ENCODE results near the gene TBC1D20.

TBC1D20 gene

DNA sequence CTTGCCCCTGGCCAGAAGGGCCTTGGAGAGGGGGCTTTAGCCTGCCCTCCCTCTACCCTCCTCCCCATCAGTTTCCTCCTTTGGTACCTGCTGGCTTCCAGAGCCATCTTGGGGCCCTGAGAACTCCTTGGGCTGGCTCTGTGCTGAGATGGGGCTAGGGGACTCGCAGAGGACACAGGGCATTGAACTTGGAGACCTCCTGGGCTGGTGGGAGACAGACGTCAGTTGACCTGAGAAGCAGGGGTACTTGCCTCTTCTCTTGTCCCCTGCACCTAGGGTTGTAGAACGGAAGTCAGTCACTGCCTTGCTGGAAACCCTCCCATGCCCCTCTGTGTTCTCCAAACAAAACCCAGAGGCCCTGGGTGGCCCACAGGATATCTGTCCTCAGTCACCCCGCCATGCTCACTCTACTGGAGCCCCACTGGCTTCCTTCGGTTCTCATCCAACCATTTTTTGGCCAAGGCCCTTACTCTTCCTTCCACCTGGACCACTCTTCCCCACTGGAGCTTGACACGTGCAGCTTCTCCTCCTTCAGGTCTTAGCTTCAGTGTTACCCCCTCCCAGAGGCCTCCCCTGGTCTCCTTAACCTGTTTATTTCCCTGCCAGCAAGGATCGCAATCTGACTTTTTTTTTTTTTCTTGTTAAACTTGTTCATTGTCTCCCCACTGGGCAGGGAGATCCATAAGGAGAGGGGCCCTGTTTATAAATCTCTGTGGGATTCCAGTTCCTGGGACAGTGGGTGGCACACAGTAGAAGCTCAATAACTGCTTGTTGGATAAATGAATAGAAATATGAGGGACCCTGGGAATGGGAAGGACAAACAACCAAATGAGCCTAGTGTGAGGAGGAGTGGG lies 53.3 kb downstream of the TBC1D20 start (continued):
- TF ChIP-seq, protein P1, sequence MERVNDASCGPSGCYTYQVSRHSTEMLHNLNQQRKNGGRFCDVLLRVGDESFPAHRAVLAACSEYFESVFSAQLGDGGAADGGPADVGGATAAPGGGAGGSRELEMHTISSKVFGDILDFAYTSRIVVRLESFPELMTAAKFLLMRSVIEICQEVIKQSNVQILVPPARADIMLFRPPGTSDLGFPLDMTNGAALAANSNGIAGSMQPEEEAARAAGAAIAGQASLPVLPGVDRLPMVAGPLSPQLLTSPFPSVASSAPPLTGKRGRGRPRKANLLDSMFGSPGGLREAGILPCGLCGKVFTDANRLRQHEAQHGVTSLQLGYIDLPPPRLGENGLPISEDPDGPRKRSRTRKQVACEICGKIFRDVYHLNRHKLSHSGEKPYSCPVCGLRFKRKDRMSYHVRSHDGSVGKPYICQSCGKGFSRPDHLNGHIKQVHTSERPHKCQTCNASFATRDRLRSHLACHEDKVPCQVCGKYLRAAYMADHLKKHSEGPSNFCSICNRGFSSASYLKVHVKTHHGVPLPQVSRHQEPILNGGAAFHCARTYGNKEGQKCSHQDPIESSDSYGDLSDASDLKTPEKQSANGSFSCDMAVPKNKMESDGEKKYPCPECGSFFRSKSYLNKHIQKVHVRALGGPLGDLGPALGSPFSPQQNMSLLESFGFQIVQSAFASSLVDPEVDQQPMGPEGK (CRISPR knock-in tag; IDR thresholded peaks at IDR 0.05; ENCODE audit: borderline replicate concordance) = no peak
- TF ChIP-seq, protein P2, sequence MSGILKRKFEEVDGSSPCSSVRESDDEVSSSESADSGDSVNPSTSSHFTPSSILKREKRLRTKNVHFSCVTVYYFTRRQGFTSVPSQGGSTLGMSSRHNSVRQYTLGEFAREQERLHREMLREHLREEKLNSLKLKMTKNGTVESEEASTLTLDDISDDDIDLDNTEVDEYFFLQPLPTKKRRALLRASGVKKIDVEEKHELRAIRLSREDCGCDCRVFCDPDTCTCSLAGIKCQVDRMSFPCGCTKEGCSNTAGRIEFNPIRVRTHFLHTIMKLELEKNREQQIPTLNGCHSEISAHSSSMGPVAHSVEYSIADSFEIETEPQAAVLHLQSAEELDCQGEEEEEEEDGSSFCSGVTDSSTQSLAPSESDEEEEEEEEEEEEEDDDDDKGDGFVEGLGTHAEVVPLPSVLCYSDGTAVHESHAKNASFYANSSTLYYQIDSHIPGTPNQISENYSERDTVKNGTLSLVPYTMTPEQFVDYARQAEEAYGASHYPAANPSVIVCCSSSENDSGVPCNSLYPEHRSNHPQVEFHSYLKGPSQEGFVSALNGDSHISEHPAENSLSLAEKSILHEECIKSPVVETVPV (CRISPR knock-in tag; IDR thresholded peaks at IDR 0.05) = no peak
- no peak for TF ChIP-seq SNAI2 (CRISPR knock-in tag; IDR thresholded peaks at IDR 0.05)
- no peak for TF ChIP-seq PPARA (CRISPR knock-in tag; IDR thresholded peaks at IDR 0.05; ENCODE audit: borderline replicate concordance)
- TF ChIP-seq CSDC2 (CRISPR knock-in tag; IDR thresholded peaks at IDR 0.05) = no peak
- TF ChIP-seq GLIS3 (CRISPR knock-in tag; IDR thresholded peaks at IDR 0.05) = no peak
- no peak for TF ChIP-seq ZC3H10 (CRISPR knock-in tag; IDR thresholded peaks at IDR 0.05)
- TF ChIP-seq ZFP30 (CRISPR knock-in tag; IDR thresholded peaks at IDR 0.05) = no peak
- no peak for TF ChIP-seq ISL1 (CRISPR knock-in tag; IDR thresholded peaks at IDR 0.05)

DNA sequence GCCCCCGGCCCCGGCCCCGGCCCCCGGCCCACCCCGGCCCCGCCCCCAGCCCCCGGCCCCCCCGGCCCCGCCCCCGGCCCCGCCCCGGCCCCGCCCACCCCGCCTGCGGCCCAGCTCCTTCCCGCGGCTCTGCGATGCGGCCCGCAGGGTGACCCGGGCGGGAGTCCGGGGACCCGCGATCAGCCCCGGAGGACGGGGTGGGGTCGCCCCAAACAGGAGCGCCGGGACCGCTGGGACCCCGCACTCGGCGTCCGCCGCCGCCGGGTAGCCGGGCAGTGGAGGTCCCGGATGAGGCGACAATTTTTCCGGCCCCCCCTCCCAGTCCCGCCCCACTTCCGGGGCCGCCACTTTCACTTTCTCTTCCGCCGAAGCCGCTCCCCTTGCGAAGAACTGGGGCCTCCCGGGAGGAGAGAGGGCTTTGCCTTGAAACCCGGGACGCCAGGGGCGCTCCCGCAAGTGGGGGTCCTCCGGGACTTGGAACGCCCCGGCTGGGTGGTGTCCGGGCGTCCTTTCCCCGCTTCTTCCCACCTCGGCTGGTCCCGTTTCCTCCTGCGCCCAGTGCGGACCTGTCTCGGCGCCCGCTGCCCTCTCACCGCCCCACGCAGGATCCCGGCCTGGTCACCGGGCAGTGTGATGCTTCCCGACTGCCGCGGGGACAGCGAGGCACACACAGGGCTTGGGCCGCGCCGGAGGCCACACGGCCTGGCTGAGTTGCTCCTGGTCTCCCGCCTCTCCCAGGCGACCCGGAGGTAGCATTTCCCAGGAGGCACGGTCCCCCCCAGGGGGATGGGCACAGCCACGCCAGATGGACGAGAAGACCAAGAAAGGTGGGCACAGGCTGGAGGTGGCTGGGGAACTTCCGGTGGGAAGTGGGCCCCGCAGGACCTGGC lies 54.1 kb downstream of the TBC1D20 start, which contains the start of gene RBCK1:
Gene RBCK1 (plus strand): TSS at position 347 of the 890 bp plus-strand sequence. CDS start 459 bp downstream, at position 806.
- TF ChIP-seq ESRRG (CRISPR knock-in tag; IDR thresholded peaks at IDR 0.05) (no peak), OSR1 (CRISPR knock-in tag; IDR thresholded peaks at IDR 0.05) (no peak), CSDC2 (CRISPR knock-in tag; IDR thresholded peaks at IDR 0.05) (no peak)
- ATAC-seq = peak; percentile 79

DNA sequence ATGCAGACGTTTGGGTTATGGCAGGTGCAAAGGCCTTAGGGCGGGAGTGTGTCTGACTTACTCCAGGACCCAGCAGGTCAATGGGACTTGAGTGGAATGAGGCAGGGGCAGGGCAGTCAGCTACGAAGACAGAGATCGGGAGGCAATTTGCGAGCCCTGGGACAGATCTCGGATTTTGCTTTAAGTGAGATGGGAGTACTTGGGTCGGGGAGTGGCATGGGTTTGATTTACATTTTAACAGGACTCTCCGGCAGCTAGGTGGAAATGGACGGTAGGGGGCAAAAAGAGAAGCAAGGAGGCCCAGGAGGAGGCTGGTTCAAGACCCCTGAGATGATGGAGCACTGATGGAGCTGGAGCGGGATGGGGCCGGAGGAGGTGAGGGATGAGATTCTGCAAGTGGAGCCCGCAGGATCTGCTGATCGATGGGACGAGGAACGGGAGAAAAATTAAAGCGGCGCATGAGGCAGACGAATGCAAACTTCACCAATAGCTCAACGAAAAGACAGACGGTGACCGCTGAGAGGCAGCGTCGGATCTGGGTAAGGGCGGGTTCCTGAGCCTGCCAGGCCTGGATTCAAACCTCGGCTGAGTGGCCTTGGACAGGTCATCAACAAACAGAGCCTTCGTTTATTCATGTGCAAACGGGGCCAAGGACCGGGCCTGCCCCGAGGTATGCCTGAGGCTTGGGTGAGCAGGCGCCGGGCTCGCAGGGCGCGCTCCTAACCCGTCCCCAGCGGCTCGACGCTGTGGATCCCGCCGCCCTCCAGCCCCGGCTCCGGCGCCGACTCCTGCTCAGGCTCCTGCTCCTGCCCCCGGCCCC lies 55.0 kb downstream of the TBC1D20 start:
- no peak for TF ChIP-seq CSDC2 (CRISPR knock-in tag; IDR thresholded peaks at IDR 0.05)
- TF ChIP-seq, protein P3, sequence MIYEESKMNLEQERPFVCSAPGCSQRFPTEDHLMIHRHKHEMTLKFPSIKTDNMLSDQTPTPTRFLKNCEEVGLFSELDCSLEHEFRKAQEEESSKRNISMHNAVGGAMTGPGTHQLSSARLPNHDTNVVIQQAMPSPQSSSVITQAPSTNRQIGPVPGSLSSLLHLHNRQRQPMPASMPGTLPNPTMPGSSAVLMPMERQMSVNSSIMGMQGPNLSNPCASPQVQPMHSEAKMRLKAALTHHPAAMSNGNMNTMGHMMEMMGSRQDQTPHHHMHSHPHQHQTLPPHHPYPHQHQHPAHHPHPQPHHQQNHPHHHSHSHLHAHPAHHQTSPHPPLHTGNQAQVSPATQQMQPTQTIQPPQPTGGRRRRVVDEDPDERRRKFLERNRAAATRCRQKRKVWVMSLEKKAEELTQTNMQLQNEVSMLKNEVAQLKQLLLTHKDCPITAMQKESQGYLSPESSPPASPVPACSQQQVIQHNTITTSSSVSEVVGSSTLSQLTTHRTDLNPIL (CRISPR knock-in tag; IDR thresholded peaks at IDR 0.05; ENCODE audit: low read depth) = no peak
- peak; percentile 89 for ATAC-seq

DNA sequence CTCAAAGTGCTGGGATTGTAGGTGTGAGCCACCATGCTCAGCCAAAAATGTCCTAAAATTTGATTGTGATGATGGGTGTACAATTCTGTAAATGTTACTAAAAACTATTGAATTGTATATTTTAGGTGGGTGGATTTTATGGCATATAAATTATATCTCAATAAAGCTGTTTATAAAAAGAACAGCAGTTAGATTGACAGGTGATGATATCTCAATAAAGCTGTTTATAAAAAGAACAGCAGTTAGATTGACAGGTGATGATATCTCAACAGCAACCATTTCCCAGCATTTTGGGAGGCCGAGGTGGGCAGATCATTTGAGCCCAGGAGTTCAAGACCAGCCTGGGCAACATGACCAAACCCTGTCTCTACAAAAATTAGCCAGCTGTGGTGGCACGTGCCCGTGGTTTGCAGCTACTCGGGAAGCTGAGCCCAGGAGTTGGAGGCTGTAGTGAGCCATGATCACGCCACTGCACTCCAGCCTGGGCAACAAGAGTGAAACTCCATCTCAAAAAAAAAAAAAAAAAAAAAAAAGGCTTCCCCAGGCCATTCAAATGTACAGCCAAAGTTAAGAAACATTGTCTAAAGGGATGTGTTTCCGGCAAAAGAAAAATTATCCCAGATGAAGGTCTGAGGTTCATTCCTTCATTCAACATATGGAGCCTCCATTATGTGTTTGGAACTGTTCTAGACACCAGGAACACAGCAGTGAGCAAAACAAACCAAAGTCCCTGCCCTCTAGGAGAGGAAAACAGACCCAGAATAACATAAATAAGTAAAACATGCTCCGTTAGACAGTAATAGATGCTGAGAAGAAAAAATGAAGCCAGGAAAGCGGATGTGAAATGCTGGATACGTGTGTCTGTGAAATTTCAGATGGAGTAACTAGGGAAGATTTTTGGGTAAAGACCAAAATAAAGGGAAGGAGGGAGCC lies 55.9 kb downstream of the TBC1D20 start:
- no peak for ATAC-seq
- TF ChIP-seq ZFP3 (CRISPR knock-in tag; IDR thresholded peaks at IDR 0.05) (no peak), ZFP30 (CRISPR knock-in tag; IDR thresholded peaks at IDR 0.05) (no peak), GLIS3 (CRISPR knock-in tag; IDR thresholded peaks at IDR 0.05) (no peak), ZC3H10 (CRISPR knock-in tag; IDR thresholded peaks at IDR 0.05) (no peak), TOX (CRISPR knock-in tag; IDR thresholded peaks at IDR 0.05; ENCODE audit: borderline replicate concordance) (no peak), CSDC2 (CRISPR knock-in tag; IDR thresholded peaks at IDR 0.05) (no peak), BACH2 (CRISPR knock-in tag; IDR thresholded peaks at IDR 0.05; ENCODE audit: borderline replicate concordance) (no peak)
- TF ChIP-seq, protein P4, sequence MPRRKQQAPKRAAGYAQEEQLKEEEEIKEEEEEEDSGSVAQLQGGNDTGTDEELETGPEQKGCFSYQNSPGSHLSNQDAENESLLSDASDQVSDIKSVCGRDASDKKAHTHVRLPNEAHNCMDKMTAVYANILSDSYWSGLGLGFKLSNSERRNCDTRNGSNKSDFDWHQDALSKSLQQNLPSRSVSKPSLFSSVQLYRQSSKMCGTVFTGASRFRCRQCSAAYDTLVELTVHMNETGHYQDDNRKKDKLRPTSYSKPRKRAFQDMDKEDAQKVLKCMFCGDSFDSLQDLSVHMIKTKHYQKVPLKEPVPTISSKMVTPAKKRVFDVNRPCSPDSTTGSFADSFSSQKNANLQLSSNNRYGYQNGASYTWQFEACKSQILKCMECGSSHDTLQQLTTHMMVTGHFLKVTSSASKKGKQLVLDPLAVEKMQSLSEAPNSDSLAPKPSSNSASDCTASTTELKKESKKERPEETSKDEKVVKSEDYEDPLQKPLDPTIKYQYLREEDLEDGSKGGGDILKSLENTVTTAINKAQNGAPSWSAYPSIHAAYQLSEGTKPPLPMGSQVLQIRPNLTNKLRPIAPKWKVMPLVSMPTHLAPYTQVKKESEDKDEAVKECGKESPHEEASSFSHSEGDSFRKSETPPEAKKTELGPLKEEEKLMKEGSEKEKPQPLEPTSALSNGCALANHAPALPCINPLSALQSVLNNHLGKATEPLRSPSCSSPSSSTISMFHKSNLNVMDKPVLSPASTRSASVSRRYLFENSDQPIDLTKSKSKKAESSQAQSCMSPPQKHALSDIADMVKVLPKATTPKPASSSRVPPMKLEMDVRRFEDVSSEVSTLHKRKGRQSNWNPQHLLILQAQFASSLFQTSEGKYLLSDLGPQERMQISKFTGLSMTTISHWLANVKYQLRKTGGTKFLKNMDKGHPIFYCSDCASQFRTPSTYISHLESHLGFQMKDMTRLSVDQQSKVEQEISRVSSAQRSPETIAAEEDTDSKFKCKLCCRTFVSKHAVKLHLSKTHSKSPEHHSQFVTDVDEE (CRISPR knock-in tag; IDR thresholded peaks at IDR 0.05) = no peak
- TF ChIP-seq, protein P5, sequence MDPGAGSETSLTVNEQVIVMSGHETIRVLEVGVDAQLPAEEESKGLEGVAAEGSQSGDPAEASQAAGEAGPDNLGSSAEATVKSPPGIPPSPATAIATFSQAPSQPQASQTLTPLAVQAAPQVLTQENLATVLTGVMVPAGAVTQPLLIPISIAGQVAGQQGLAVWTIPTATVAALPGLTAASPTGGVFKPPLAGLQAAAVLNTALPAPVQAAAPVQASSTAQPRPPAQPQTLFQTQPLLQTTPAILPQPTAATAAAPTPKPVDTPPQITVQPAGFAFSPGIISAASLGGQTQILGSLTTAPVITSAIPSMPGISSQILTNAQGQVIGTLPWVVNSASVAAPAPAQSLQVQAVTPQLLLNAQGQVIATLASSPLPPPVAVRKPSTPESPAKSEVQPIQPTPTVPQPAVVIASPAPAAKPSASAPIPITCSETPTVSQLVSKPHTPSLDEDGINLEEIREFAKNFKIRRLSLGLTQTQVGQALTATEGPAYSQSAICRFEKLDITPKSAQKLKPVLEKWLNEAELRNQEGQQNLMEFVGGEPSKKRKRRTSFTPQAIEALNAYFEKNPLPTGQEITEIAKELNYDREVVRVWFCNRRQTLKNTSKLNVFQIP (CRISPR knock-in tag; IDR thresholded peaks at IDR 0.05; ENCODE audit: borderline replicate concordance, low read depth) = no peak
